ENCODE results near the gene BCAS3.
"Not testable (repeated sequence)": the region's sequence is repeated elsewhere in the genome, so short reads cannot be mapped to it uniquely, and the experiment has no call there.

BCAS3 gene

DNA sequence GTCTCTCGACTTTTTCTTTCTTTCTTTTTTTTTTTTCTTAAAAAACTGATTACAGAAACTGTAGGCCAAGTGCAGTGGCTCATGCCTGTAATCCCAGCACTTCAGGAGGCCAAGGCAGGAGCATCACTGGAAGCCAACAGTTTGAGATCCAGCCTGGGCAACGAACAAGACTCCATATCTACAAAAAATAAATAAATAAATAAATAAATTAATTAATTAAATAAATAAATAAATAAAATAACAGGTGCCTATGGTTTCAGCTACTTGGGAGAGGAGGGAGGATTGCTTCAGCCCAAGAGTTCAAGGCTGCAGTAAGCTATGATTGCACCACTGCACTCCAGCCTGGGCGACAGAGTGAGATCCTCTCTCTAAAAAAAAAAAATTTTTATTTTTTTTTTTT, 679.4 kb downstream of the BCAS3 start:
- DNase-seq: not testable (repeated sequence)

- not testable (repeated sequence) for DNase-seq
Observed at GRCh38 chr17:61359513-61359912, 681.9 kb downstream of the BCAS3 start.

- no peak for DNase-seq
Observed at GRCh38 chr17:61360318-61360943, 682.8 kb downstream of the BCAS3 start.

GRCh38 chr17:61361084-61361483, 683.4 kb downstream of the BCAS3 start:
- no peak for DNase-seq

- DNase-seq: no peak
Observed at GRCh38 chr17:61362396-61362795, 684.7 kb downstream of the BCAS3 start.

- DNase-seq: no peak
Observed at GRCh38 chr17:61362852-61363600, 685.4 kb downstream of the BCAS3 start.

DNA sequence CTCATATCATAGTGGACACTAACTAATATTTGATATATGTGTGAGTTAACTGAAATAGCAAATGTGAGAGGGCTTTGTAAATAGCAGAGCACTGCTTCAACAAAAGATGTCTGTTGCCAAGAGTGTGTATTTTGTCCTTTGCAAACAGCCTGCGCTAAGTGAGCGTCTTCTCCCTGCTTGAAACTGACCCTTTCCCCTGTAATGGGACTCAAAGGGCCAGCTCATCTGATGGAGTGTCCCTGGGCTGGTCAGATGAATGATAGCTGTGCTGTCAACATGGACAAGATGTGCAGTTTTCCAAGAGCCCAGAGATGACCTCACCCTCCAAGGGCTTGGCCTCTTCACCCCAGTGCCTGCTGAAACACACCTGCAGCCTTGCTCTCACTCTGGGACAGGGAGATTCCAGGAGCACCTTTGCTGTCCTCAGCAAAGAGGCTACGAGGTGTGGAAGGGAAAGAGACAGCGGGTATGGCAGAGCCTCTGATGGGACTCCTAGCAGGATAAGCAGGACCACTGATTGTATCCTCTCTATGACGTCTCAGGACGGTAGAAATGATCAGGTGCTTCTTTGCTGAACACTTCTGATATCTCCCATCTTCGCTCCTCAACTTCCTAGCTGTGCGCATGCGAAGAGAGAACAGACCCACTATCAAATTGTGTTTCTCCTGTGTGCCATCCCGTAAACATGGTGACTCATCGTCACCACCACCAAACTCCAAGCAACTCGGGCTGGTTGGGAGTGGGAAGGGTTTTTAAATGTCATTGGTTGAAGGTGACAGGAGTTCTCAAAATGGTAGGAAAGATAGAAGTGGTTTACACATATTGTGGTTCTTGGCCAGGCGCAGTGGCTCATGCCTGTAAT, 686.2 kb downstream of the BCAS3 start:
- no peak for DNase-seq

GRCh38 chr17:61364463-61364846, 686.8 kb downstream of the BCAS3 start:
- no peak for DNase-seq

DNA sequence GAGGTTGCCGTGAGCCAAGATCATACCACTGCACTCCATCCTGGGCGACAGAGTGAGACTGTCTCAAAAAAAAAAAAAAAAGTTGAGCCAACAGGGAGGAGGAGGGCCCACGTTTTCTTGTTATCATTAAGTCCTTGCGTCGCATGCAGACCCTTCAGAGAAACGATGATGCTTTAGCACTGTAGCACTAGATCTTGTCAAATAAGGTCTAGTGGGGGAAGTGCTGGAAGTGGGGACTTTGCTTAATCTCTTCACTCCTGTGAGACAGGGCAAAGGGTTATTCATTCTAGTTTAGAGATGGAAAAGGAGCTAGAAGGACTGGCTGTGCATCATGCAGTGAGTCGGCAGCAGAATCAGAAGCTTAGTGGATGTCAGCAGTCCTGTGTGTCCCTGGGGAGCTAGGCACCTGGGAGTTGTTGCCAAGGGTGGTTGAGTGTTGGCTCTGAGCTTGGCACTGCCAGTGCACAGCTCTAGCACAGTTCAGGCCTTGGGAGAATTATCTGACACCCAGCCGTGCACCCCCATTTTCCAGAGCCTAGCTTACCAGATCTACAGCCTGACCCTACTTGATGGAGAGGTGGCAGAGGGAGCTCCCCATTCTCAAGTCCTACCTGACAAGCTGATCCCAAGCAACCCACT, 688.5 kb downstream of the BCAS3 start:
- no peak for DNase-seq

DNA sequence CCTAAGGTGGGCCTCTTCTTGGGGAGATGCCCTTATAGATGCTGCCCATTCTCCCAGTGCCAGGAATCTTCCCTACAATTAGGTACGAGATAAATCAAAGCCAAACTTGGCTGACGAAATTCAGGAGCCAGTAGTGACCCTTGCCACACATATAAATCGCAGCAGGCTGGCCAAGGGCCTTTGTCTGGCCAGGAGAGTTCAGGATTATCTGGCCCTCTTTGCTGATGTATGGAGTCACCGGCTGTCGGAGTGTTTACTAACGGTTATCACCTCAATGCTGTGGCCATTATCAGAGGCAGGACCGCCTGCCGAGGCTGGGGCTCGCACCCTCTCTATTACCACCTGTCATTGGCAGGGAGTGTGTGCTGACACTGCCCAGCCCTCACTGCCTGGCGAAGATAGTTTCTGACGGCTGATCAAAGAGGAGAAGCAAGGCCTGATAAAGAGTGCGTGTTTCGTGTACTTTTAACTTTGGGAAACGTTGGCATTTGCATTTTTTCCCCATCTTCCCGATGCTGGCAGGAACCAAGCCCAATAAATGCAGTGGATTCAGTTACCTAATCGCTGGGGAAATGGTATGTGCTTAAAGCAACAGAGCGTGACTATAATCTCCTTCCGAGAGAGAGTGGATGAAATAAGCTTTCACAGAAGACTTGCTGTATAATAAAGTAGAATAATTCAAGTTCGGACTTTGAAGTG, 689.2 kb downstream of the BCAS3 start:
- no peak for DNase-seq

- no peak for DNase-seq
Observed at GRCh38 chr17:61368049-61368831, 690.6 kb downstream of the BCAS3 start.

DNA sequence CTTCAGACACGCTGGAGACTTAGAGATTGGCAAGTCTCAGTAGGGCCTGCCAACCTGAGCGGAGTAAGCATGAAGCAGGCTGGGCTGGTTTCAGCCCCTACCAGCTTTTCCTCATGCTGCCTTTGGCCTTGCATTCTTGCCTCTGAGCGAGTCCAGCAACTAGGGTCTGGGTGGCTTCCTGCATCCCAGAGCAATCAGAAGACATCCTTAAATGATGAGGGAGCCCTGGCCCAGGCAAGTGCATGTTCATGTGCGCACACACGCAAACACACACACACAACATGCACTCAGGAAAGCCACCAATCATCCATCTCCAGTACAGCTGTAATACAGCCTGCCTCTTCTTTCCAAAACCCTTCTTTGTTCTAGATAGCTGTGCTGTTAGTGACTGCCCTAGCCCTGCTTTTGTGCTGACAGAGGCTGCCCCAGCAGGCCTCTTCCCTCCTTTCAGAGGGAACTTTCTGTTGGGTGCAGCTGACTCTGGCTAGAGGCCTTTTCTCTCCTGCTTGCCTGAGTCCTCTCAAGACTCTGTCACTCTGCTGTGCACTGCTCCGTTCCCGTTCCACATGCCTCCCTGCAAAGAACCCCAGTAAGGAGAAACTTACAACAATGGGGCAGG, 691.3 kb downstream of the BCAS3 start:
- no peak for DNase-seq

DNA sequence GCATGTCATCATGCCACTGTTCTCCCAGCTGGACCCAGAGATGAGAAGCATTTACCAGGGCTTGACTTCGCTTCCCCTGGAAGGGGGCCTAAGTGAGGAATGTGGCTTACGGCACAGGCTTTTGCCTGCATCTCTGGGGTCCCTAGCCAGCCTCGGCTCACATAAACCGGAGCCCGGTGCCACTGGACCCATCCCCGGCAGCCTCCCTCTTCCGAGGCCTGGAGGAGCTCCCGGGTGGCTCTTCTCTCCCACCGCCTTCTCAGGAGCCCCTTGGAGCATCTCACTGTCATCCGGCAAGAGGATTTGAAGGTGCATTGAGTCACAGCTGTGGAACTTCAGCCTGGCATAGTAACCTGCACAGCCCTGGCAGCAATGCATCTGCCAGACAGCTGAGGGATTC, 692.1 kb downstream of the BCAS3 start:
- DNase-seq: no peak

DNA sequence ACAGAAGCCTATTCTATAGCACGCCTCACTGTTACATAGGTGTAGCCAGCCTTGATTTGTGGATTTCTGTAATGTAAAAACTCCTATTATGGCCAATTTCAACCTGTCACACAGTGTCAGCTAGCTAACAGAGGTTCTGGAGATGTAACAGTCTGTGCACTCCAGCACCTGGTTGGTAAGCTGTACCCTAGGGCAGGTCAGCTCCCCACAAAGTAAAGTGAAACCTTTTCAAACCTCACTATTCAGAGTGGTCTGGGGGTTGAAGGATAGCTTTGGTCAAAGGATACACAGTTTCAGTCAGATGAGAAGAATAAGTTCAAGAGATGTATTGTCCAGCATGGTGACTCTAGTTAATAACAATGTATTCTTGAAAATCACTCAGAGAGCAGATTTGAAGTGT, 693.5 kb downstream of the BCAS3 start:
- no peak for DNase-seq

GRCh38 chr17:61371606-61372005, 694.0 kb downstream of the BCAS3 start:
- no peak for DNase-seq

GRCh38 chr17:61372436-61372835, 694.8 kb downstream of the BCAS3 start:
- no peak for DNase-seq

- DNase-seq: no peak
Observed at GRCh38 chr17:61376931-61377838, 699.5 kb downstream of the BCAS3 start.

- no peak for DNase-seq
Observed at GRCh38 chr17:61378658-61379456, 701.2 kb downstream of the BCAS3 start.

All from nucleus accumbens (tissue), 56 donors.